ENCODE results near the gene TTLL5. TPM values are rescaled to one million over a fixed set of nuclear protein-coding genes. Genes with fewer than 3 reads are reported as not detected.
"Not testable (repeated sequence)": the region's sequence is repeated elsewhere in the genome, so short reads cannot be mapped to it uniquely, and the experiment has no call there.

Gene TTLL5
- total RNA-seq, 2 experiments from 2014 or later = 26.9 to 30.5 TPM

DNA sequence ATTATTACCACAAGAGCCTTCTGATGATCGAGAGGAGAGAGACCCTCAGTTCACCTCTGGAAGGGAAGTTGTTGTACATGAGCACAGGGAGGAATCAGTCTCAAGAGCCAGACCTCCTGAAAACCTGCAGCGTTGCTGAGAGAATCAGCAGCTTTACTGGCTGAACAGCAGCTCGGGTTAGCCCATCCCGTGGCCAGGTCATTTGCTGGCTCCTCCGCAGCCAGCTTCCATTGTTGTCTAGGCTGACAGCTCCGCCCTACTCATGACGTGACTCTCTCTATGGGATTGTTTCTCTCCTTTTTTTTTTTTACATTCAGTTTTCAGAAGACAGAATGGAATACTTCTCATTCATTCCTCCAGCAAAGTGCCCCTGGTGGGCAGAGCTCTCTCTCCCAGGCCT, 250.8 kb downstream of the TTLL5 start:
- Mint-ChIP-seq H3K9me3 (no peaks in the 10 kb centered on the region), H3K27ac (no peak overlapping the region), H3K36me3 (no peaks in the 10 kb centered on the region), H3K4me1 (no peaks in the 10 kb centered on the region), H3K27me3 (no peaks in the 10 kb centered on the region), H3K4me3 (no peak overlapping the region)
- DNase-seq = no peak

DNA sequence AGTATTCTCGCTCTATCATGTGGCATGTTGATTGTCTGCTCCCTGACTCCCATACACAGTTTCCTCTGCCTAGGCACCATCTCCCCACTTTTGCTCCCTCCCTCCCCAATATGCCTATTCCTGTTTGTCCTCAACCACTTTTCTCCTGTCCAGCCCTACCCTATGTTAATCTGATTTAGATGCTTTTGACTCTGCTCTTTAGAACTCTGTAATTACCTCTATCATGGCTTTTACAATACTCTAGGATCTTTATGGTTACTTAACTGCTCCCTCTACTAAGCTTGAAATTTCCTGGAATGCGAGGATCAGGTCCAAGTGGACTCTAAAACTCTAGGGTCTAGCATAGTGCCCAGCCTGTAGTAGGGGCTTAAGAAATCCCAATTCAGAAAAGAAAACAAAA, 252.1 kb downstream of the TTLL5 start:
- Mint-ChIP-seq H3K4me3 (no peak overlapping the region), H3K9me3 (no peaks in the 10 kb centered on the region), H3K36me3 (no peaks in the 10 kb centered on the region), H3K27me3 (no peaks in the 10 kb centered on the region), H3K4me1 (peaks cover 4% of the 10 kb centered on the region), H3K27ac (no peak overlapping the region)
- no peak for DNase-seq

DNA sequence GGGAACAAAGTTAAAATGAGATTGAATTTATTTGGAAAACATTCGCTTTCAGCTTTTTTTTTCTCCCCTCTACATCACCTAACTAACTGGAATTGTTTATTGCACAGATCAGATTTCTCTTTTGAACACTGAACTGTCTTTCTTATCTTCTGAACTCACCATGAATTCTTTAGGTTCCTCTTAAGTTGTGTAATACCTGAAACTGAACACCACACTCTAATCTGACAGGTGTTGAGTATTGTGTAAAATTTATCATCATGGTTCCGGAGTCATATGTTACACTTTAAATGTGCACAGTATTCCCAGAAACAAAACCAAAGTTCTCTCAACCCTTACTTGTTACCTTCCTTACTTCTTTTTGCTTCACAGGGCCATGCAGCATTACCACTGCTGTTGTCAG, 254.0 kb downstream of the TTLL5 start:
- H3K4me3 Mint-ChIP-seq = no peak overlapping the region
- H3K27me3 Mint-ChIP-seq = no peaks in the 10 kb centered on the region
- H3K9me3 Mint-ChIP-seq = no peaks in the 10 kb centered on the region
- no peak overlapping the region for H3K27ac Mint-ChIP-seq
- no peak for DNase-seq
- peaks cover 6% of the 10 kb centered on the region for H3K4me1 Mint-ChIP-seq
- no peaks in the 10 kb centered on the region for H3K36me3 Mint-ChIP-seq

DNA sequence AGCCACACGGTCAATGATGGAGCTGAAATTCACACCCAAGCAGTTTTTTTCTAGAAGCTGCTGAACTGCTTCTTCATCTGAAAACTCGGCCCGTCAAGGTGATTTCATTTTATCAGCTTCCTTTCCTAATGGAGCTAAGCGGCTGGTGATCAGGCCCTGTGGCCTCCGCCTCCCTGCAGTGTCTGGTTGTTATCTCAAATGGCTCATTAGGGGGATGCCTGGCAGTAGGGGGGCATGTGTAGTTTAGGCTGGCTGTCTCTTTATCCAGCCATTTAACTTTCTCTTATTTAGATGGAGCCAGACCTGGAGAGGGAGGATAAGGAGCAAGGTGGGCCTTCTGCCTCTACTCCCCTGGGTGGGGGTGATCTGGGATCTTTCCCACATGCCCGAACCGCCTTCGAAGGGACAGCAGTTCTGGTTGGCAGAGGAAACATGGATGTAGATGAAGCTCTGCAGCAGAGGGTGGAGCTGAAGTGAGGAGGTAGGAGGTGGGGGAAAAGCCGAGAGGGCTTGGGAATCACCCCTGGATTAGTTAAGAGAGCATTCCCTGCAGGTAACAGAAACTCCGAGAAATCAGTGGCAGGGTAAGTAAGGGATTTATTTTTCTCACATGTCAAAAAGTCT, 256.4 kb downstream of the TTLL5 start:
- H3K27me3 Mint-ChIP-seq = no peaks in the 10 kb centered on the region
- no peak overlapping the region for H3K27ac Mint-ChIP-seq
- peaks cover 6% of the 10 kb centered on the region for H3K4me1 Mint-ChIP-seq
- peaks cover 11% of the 10 kb centered on the region for H3K36me3 Mint-ChIP-seq
- DNase-seq = no peak
- peaks cover 5% of the 10 kb centered on the region for H3K9me3 Mint-ChIP-seq
- H3K4me3 Mint-ChIP-seq = no peak overlapping the region

DNA sequence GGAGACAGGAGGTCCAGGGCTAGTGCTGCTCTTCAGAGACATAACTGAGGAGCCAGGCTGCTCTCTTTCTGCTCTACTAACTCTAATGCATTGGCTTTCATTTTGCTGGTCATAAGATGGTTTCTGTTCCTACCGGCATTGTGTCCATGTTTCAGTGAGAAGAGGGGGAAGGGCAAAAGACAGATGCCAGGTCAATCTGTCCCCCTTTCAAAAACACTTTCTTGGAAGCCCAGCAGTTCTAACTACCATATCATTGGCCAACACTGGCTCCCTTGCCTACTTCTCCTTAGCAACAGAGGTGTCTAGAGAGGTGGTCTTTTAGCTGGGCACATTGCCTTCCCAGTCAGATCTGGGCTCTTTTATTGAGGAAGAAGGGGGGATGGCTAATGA, 256.9 kb downstream of the TTLL5 start:
- H3K4me3 Mint-ChIP-seq = no peak overlapping the region
- DNase-seq = no peak
- H3K27ac Mint-ChIP-seq = no peak overlapping the region
- H3K4me1 Mint-ChIP-seq = peaks cover 6% of the 10 kb centered on the region
- no peaks in the 10 kb centered on the region for H3K27me3 Mint-ChIP-seq
- H3K9me3 Mint-ChIP-seq = peaks cover 5% of the 10 kb centered on the region
- H3K36me3 Mint-ChIP-seq = peaks cover 11% of the 10 kb centered on the region

DNA sequence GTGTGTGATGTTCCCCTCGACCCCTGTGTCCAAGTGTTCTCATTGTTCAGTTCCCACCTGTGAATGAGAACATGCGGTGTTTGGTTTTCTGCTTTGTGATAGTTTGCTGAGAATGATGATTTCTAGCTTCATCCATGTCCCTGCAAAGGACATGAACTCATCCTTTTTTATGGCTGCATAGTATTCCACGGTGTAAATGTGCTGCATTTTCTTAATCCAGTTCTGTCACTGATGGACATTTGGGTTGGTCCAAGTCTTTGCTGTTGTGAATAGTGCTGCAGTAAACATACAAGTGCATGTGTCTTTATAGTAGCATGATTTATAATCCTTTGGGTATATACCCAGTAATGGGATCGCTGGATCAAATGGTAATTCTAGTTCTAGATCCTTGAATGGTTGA, 259.4 kb downstream of the TTLL5 start:
- DNase-seq, H3K4me1 Mint-ChIP-seq, H3K27me3 Mint-ChIP-seq, H3K9me3 Mint-ChIP-seq, H3K27ac Mint-ChIP-seq, H3K4me3 Mint-ChIP-seq: not testable (repeated sequence)
- H3K36me3 Mint-ChIP-seq = peaks cover 11% of the 10 kb centered on the region

DNA sequence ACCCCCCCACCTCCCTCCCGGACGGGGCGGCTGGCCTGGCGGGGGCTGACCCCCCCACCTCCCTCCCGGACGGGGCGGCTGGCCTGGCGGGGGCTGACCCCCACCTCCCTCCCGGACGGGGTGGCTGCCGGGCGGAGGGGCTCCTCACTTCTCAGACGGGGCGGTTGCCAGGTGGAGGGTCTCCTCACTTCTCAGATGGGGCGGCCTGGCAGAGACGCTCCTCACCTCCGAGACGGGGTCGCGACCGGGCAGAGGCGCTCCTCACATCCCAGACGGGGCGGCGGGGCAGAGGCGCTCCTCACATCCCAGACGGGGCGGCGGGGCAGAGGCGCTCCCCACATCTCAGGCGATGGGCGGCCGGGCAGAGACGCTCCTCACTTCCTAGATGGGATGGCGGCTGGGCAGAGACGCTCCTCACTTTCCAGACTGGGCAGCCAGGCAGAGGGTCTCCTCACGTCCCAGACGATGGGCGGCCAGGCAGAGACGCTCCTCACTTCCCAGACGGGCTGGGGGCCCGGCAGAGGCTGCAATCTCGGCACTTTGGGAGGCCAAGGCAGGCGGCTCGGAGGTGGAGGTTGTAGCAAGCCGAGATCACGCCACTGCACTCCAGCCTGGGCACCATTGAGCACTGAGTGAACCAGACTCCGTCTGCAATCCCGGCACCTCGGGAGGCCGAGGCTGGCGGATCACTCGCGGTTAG, 264.2 kb downstream of the TTLL5 start:
- H3K4me1 Mint-ChIP-seq, H3K27me3 Mint-ChIP-seq, H3K27ac Mint-ChIP-seq, H3K9me3 Mint-ChIP-seq, H3K4me3 Mint-ChIP-seq, DNase-seq: not testable (repeated sequence)
- H3K36me3 Mint-ChIP-seq = peaks cover 11% of the 10 kb centered on the region

DNA sequence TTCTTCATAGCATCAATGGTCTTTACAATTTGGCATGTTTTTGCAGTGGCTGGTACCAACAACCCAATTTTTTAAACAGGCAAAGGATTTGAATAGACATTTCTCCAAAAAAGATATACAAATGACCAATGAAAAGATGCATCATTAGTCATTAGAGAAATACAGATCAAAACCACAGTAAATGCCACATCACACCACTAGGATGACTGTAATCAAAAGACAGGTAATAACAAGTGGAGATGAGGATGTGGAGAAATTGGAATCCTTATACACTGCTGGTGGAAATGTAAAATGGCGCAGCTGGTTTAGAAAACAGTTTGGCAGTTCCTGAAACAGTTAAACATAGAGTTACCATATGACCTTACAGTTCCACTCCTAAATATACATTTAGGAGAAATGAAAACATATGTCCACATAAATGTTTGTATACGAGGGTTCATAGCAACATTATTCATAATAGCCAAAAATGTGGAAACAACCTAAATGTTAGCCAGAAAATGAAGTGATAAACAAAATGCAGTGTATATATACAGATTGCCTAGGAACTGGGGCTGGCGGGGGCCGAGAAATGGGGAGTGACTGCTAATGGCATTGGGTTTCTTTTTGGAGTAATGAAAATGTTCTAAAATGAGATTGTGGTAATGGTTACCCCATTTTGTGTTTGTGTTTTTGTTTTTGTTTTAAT, 265.5 kb downstream of the TTLL5 start:
- Mint-ChIP-seq H3K27ac (no peak overlapping the region), H3K27me3 (no peaks in the 10 kb centered on the region), H3K9me3 (no peaks in the 10 kb centered on the region), H3K36me3 (peaks cover 2% of the 10 kb centered on the region), H3K4me3 (no peak overlapping the region), H3K4me1 (no peaks in the 10 kb centered on the region)
- no peak for DNase-seq

DNA sequence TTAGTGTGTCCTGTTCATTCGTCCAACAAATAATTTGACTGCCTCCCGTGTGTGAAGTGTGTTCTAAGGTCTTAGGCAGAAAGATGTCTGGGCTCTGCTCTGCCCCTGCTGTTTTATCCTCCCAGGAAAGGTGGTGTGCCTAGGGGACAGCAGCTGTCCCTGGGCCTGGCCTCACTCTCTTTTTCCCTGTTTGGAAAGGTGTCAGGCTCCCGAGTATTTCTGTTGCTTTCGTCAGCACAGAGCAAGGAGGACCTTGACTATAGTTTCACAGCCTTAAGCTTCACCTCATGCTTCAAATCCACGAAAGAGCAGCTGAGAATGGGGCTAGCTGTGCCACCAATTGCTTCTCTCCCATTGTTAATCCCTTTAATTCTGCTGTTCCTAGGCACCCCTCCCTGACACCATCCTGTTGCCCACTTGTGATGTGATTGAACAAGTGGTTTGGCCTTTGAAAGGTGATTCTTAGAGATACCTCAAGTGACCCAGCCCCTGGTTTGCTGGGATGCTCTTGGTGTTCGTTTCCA, 266.6 kb downstream of the TTLL5 start:
- Mint-ChIP-seq H3K4me1 (no peaks in the 10 kb centered on the region), H3K9me3 (no peaks in the 10 kb centered on the region), H3K27me3 (no peaks in the 10 kb centered on the region), H3K27ac (no peak overlapping the region), H3K4me3 (no peak overlapping the region), H3K36me3 (peaks cover 2% of the 10 kb centered on the region)
- no peak for DNase-seq

DNA sequence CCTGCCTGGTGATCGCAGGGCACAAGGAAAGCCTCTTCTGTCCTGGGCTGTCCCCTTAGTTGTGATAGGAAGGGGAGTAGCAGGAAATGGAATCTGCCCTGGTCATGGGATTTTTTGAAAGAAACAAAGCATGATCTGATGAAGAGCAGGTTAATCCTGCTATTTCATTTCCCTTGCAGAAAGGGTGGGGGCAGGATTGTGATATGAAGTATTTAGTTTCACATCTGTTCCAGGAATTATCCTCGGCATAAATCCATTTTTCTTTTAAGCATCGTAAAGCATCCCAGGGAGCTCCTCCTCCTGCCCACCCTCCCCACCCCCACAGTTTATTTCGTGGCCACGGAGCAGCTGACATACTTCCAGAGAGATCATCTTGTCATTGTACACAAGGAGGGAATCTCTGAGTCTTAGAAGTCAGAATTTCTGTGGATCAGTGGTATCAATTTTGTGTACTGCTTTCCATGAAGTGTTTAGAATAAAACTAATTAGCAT, 267.7 kb downstream of the TTLL5 start:
- DNase-seq = no peak
- H3K4me1 Mint-ChIP-seq = no peaks in the 10 kb centered on the region
- no peak overlapping the region for H3K4me3 Mint-ChIP-seq
- H3K27me3 Mint-ChIP-seq = no peaks in the 10 kb centered on the region
- H3K9me3 Mint-ChIP-seq = no peaks in the 10 kb centered on the region
- no peak overlapping the region for H3K27ac Mint-ChIP-seq
- H3K36me3 Mint-ChIP-seq = peaks cover 2% of the 10 kb centered on the region

DNA sequence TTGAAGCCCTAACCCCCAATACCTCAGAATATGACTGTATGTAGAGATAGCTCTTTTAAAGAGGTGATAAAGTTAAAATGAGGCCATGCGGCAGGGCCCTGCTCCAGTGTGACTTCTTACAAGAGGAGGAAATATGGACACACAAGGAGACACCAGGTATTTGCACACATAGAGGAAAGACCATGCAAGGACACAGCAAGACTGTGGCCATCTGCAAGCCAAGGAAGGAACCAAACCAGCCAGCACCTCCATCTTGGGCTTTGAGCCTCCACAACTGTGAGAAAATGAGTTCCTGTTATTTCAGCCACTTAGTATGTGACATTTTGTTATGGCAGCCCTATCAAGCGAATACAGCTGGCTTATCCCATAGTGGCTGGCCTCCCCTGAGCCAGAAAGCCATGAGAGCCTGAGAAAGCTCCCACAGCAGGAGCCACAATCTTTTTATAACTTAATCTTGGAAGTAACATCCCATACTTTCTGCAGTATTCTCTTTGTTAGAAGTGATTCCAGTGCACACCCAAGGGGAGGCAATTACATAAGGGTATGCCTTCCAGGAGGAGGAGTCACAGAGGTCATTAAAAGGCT, 272.8 kb downstream of the TTLL5 start:
- no peak overlapping the region for H3K4me3 Mint-ChIP-seq
- H3K9me3 Mint-ChIP-seq = no peaks in the 10 kb centered on the region
- no peaks in the 10 kb centered on the region for H3K36me3 Mint-ChIP-seq
- H3K4me1 Mint-ChIP-seq = peaks cover 4% of the 10 kb centered on the region
- no peak for DNase-seq
- no peaks in the 10 kb centered on the region for H3K27me3 Mint-ChIP-seq
- H3K27ac Mint-ChIP-seq = no peak overlapping the region

DNA sequence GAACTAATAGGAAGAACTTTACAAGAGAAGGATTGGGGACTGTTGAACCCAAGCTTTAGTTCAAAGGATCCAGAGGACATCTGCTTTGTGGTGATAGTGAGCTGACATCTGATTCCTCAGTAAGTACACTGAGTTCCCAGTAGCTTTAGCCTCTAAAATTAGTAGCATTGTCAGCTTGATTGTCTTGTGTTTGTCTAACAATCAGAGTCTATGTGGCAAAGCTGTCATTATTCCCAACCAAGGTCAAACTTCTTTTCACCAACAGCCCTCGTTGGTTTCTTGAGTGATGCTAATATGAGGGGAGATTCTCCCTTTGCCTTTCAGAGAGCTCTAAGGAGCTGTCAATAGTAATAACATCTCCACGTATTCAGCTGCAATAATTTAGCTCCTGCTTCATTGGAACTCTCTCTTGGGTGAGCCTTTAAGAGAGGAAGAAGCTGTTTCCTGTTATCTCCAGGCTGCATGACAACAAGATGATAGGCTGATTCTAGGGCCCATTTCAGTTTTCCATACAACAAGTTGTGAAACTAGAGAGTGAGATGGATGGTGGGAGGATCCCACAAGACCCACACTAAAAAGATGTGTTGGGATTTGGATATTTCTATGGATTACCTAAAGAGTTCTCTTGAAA, 274.1 kb downstream of the TTLL5 start:
- H3K4me1 Mint-ChIP-seq = peaks cover 4% of the 10 kb centered on the region
- H3K27me3 Mint-ChIP-seq = no peaks in the 10 kb centered on the region
- H3K4me3 Mint-ChIP-seq = no peak overlapping the region
- H3K9me3 Mint-ChIP-seq = no peaks in the 10 kb centered on the region
- H3K27ac Mint-ChIP-seq = no peak overlapping the region
- no peak for DNase-seq
- no peaks in the 10 kb centered on the region for H3K36me3 Mint-ChIP-seq

DNA sequence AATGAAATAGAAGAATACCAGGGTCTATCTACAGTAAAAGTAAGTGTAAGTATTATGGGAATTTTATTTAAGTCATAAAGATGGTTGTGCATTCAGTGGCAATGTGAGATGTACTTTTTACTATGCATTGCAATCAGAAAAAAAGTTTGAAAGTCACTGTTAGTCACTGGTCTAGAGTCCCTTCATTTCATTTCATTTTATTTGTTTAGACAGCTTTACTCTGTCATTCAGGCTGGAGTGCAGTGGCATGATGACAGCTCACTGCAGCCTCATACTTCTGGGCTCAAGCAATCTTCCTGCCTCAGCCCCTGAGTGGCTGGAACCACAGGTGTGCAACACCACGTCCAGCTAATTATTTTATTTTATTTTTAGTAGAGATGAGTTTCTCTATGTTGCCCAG, 278.2 kb downstream of the TTLL5 start:
- H3K9me3 Mint-ChIP-seq = no peaks in the 10 kb centered on the region
- H3K4me3 Mint-ChIP-seq = no peak overlapping the region
- H3K36me3 Mint-ChIP-seq = peaks cover 5% of the 10 kb centered on the region
- H3K27ac Mint-ChIP-seq = no peak overlapping the region
- DNase-seq = no peak
- H3K4me1 Mint-ChIP-seq = peaks cover 4% of the 10 kb centered on the region
- no peaks in the 10 kb centered on the region for H3K27me3 Mint-ChIP-seq

DNA sequence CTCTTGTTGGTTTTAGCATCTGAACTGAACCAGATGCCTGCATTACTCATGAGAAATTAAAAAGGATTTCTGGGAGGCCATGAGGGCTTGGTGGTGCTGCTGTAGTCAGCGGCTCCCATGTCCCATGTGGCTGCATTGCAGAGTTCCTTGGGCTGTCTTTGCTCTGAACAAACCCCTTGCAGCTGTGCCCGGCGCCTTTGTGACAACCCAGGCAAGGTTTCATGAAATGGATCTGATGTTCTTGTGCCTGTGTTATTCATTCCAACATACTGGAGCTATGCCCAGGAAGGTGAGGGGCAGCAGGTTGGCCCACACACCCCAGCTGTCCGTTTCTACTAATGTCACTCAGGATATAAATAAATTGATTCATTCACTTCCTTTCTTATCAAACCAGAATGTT, 280.0 kb downstream of the TTLL5 start:
- no peak overlapping the region for H3K27ac Mint-ChIP-seq
- no peak for DNase-seq
- no peaks in the 10 kb centered on the region for H3K27me3 Mint-ChIP-seq
- no peaks in the 10 kb centered on the region for H3K9me3 Mint-ChIP-seq
- H3K4me3 Mint-ChIP-seq = no peak overlapping the region
- H3K36me3 Mint-ChIP-seq = peaks cover 6% of the 10 kb centered on the region
- H3K4me1 Mint-ChIP-seq = no peaks in the 10 kb centered on the region

Data from activated naive CD8-positive, alpha-beta T cell treated with anti-CD3 and anti-CD28 coated beads for 36 hours (primary cell).